Trophoblast cell (in vitro differentiated cells and primary cell): ENCODE data around the gene MMD2.

Experiments used
- DNase-seq, 2 donors: peaks; one replicate each; pipeline ENCODE4 v3.0.0-alpha.2; 2016
- H2AFZ ChIP-seq: 2 replicates; pipeline ENCODE4 v1.6.1; 2013; ENCODE audit warnings: low read length, moderate library complexity, mild to moderate bottlenecking; ENCODE audit not compliant: insufficient read depth, poor library complexity
- H2AK5ac ChIP-seq: 2 replicates; pipeline ENCODE4 v1.6.1; 2013; ENCODE audit warnings: mild to moderate bottlenecking, low read length
- H2BK120ac ChIP-seq: 2 replicates; pipeline ENCODE4 v1.6.1; 2013; ENCODE audit warnings: low read length, mild to moderate bottlenecking, moderate library complexity; ENCODE audit not compliant: insufficient read depth, poor library complexity
- H2BK12ac ChIP-seq: 2 replicates; pipeline ENCODE4 v1.6.1; 2013; ENCODE audit warnings: mild to moderate bottlenecking, low read length, moderate library complexity
- H2BK5ac ChIP-seq: 2 replicates; pipeline ENCODE4 v1.6.1; 2013; ENCODE audit warnings: low read length, low read depth, moderate library complexity, mild to moderate bottlenecking; ENCODE audit not compliant: poor library complexity
- H3K14ac ChIP-seq: 2 replicates; pipeline ENCODE4 v1.6.1; 2013; ENCODE audit warnings: mild to moderate bottlenecking, low read length
- H3K18ac ChIP-seq: 2 replicates; pipeline ENCODE4 v1.6.1; 2013; ENCODE audit warnings: mild to moderate bottlenecking, low read length
- H3K23ac ChIP-seq: 2 replicates; pipeline ENCODE4 v1.6.1; 2013; ENCODE audit warnings: low read length
- H3K27ac ChIP-seq: 2 replicates; pipeline ENCODE4 v1.5.1; 2013; ENCODE audit warnings: low read depth, mild to moderate bottlenecking, inconsistent platforms, low read length, moderate library complexity
- H3K27me3 ChIP-seq: 2 replicates; pipeline ENCODE4 v1.6.1; 2013; ENCODE audit warnings: inconsistent platforms, mild to moderate bottlenecking, low read length, moderate library complexity; ENCODE audit not compliant: insufficient read depth
- H3K36me3 ChIP-seq, 2 experiments: 1 replicate in 1 of 2; 2 replicates in 1 of 2; pipeline ENCODE4 v1.6.1; 2013; ENCODE audit warnings: low read length in 2 of 2, mild to moderate bottlenecking in 2 of 2, moderate library complexity in 1 of 2; ENCODE audit not compliant: insufficient read depth in 2 of 2, control insufficient read depth in 1 of 2
- H3K4ac ChIP-seq: 2 replicates; pipeline ENCODE4 v1.6.1; 2013; ENCODE audit warnings: low read depth, mild to moderate bottlenecking, low read length, moderate library complexity
- H3K4me1 ChIP-seq, 2 experiments: 1 replicate in 1 of 2; 2 replicates in 1 of 2; pipeline ENCODE4 v1.6.1; 2013; ENCODE audit warnings: low read length in 2 of 2, mild to moderate bottlenecking in 2 of 2, moderate library complexity in 1 of 2; ENCODE audit not compliant: insufficient read depth in 2 of 2, control insufficient read depth in 1 of 2
- H3K4me2 ChIP-seq: 2 replicates; pipeline ENCODE4 v1.6.1; 2013; ENCODE audit warnings: inconsistent platforms, mild to moderate bottlenecking, low read length, moderate library complexity
- H3K4me3 ChIP-seq: 2 replicates; pipeline ENCODE4 v1.5.1; 2013; ENCODE audit warnings: mild to moderate bottlenecking, low read depth, low read length, inconsistent platforms
- H3K79me1 ChIP-seq: one replicate; pipeline ENCODE4 v1.6.1; 2013; ENCODE audit warnings: low read length
- H3K79me2 ChIP-seq: 2 replicates; pipeline ENCODE4 v1.6.1; 2013; ENCODE audit warnings: low read length, mild to moderate bottlenecking; ENCODE audit not compliant: control insufficient read depth, insufficient read depth, poor library complexity
- H3K9ac ChIP-seq: 2 replicates; pipeline ENCODE4 v1.6.1; 2013; ENCODE audit warnings: mild to moderate bottlenecking, low read length
- H3K9me3 ChIP-seq: 2 replicates; pipeline ENCODE4 v1.6.1; 2013; ENCODE audit warnings: low read depth, mild to moderate bottlenecking, control low read depth, inconsistent platforms, low read length; ENCODE audit not compliant: insufficient read depth
- H4K12ac ChIP-seq: 2 replicates; pipeline ENCODE4 v1.6.1; 2013; ENCODE audit warnings: low read depth, mild to moderate bottlenecking, low read length, moderate library complexity
- H4K8ac ChIP-seq: 2 replicates; pipeline ENCODE4 v1.6.1; 2013; ENCODE audit warnings: low read depth, mild to moderate bottlenecking, low read length, moderate library complexity
- H4K91ac ChIP-seq: one replicate; pipeline ENCODE4 v1.6.1; 2013; ENCODE audit warnings: low read depth, mild to moderate bottlenecking, low read length, moderate library complexity
- WGBS: extraction: QIAGEN DNeasy Blood & Tissue Kit; methylation state at CpG from one replicate; pipeline ENCODE4 v1.1.7; 2013; ENCODE audit warnings: missing lambda C conversion rate; ENCODE audit not compliant: insufficient read length, insufficient coverage; ENCODE audit errors: extremely low coverage; 5-methylcytosine and 5-hydroxymethylcytosine counted together

MMD2 gene

GRCh38 chr7:4911111-4911828 lies 47.7 kb downstream of the MMD2 start:
- DNase-seq, result no peak
- Histone ChIP-seq H2AK5ac (no peak overlapping the region), H2BK120ac (no peak overlapping the region), H2BK12ac (no peak overlapping the region), H3K27ac (no peak overlapping the region), H3K27me3 (no peaks in the 10 kb centered on the region), H4K8ac (no peak overlapping the region), H3K4me1 (no peaks in the 10 kb centered on the region), H3K14ac (no peak overlapping the region), H4K91ac (no peak overlapping the region), H3K9ac (no peak overlapping the region), H3K18ac (no peak overlapping the region), H3K9me3 (peaks cover 8% of the 10 kb centered on the region), H3K79me2 (no peaks in the 10 kb centered on the region), H2AFZ (no peak overlapping the region), H3K36me3 (no peaks in the 10 kb centered on the region), H3K23ac (no peak overlapping the region), H4K12ac (no peak overlapping the region), H3K4me3 (no peak overlapping the region), H3K4me2 (no peak overlapping the region), H2BK5ac (no peak overlapping the region), H3K79me1 (no peaks in the 10 kb centered on the region), H3K4ac (no peak overlapping the region)
- WGBS, result no CpG with 5 or more reads among the region's 20 CpGs

- H3K36me3 ChIP-seq, result no peaks in the 10 kb centered on the region
- no peak overlapping the region for H2AFZ ChIP-seq
- no peak overlapping the region for H2BK12ac ChIP-seq
- H4K91ac ChIP-seq, result no peak overlapping the region
- no peaks in the 10 kb centered on the region for H3K4me1 ChIP-seq
- H3K79me2 ChIP-seq, result no peaks in the 10 kb centered on the region
- H3K9me3 ChIP-seq, result peaks cover 10% of the 10 kb centered on the region
- no peak overlapping the region for H3K27ac ChIP-seq
- H3K14ac ChIP-seq, result no peak overlapping the region
- H3K23ac ChIP-seq, result no peak overlapping the region
- DNase-seq, result no peak
- H2AK5ac ChIP-seq, result no peak overlapping the region
- H3K9ac ChIP-seq, result no peak overlapping the region
- no peak overlapping the region for H3K4me3 ChIP-seq
- H3K18ac ChIP-seq, result no peak overlapping the region
- H3K4ac ChIP-seq, result no peak overlapping the region
- H2BK120ac ChIP-seq, result no peak overlapping the region
- WGBS, result no CpG with 5 or more reads among the region's 1 CpG
- H2BK5ac ChIP-seq, result no peak overlapping the region
- no peaks in the 10 kb centered on the region for H3K79me1 ChIP-seq
- no peak overlapping the region for H4K12ac ChIP-seq
- no peak overlapping the region for H3K4me2 ChIP-seq
- no peaks in the 10 kb centered on the region for H3K27me3 ChIP-seq
- H4K8ac ChIP-seq, result no peak overlapping the region
Measured at GRCh38 chr7:4906682-4907081, 52.3 kb downstream of the MMD2 start.

GRCh38 chr7:4905171-4905570 lies 53.8 kb downstream of the MMD2 start:
- Histone ChIP-seq H2BK5ac (no peak overlapping the region), H3K23ac (no peak overlapping the region), H3K9ac (no peak overlapping the region), H2BK120ac (no peak overlapping the region), H3K4me2 (no peak overlapping the region), H4K91ac (no peak overlapping the region), H4K12ac (no peak overlapping the region), H3K18ac (no peak overlapping the region), H3K79me1 (no peaks in the 10 kb centered on the region), H3K4ac (no peak overlapping the region), H2AK5ac (no peak overlapping the region), H3K79me2 (no peaks in the 10 kb centered on the region), H2BK12ac (no peak overlapping the region), H3K4me1 (no peaks in the 10 kb centered on the region), H3K36me3 (no peaks in the 10 kb centered on the region), H4K8ac (no peak overlapping the region), H3K9me3 (peaks cover 10% of the 10 kb centered on the region), H3K27me3 (no peaks in the 10 kb centered on the region), H3K4me3 (no peak overlapping the region), H3K14ac (no peak overlapping the region), H3K27ac (no peak overlapping the region), H2AFZ (no peak overlapping the region)
- no peak for DNase-seq
- WGBS, result no CpG with 5 or more reads among the region's 1 CpG

GRCh38 chr7:4904346-4904745 lies 54.6 kb downstream of the MMD2 start:
- H3K27me3 ChIP-seq, result no peaks in the 10 kb centered on the region

More at GRCh38 chr7:4904346-4904745, 54.6 kb downstream of the MMD2 start:
- Histone ChIP-seq H3K79me1 (no peaks in the 10 kb centered on the region), H3K79me2 (no peaks in the 10 kb centered on the region), H3K9me3 (peaks cover 10% of the 10 kb centered on the region), H2AK5ac (no peak overlapping the region), H2BK12ac (no peak overlapping the region), H3K4me3 (no peak overlapping the region), H4K12ac (no peak overlapping the region), H4K91ac (no peak overlapping the region), H3K4me2 (no peak overlapping the region), H4K8ac (no peak overlapping the region), H2AFZ (no peak overlapping the region), H3K4me1 (no peaks in the 10 kb centered on the region), H2BK5ac (no peak overlapping the region), H3K18ac (no peak overlapping the region), H3K27ac (no peak overlapping the region), H3K14ac (no peak overlapping the region), H3K36me3 (no peaks in the 10 kb centered on the region), H3K9ac (no peak overlapping the region), H3K23ac (no peak overlapping the region), H2BK120ac (no peak overlapping the region), H3K4ac (no peak overlapping the region)
- no peak for DNase-seq
